ENCODE results near the gene RLF.
A peak's percentile ranks its signal among the peaks of the same experiment; 100 is the strongest.

RLF gene

GRCh38 chr1:40266786-40267535 lies 105.8 kb downstream of the RLF start:
- TF ChIP-seq CTCF (IDR thresholded peaks at IDR 0.05; ENCODE audit: insufficient read depth, low read length, missing control alignments): no peak
- DNase-seq (ENCODE audit: low read depth, low spot score): no peak
- ChIA-PET POLR2A (interaction anchor here (1.9 kb wide), 1 partner anchor 9 kb away, joined by 6 read pairs; the partner anchor contains the start of gene ZMPSTE24), CTCF (interaction anchor here (1.0 to 3.0 kb wide), 5 partner anchors 23 to 123 kb away, joined by 3 to 14 read pairs (median 4); no protein-coding TSS in a partner anchor)
- H3K4me3 ChIP-seq (ENCODE audit: low read depth, low read length): no peak overlapping the region

- CTCF ChIA-PET: interaction anchor here (1.0 to 3.0 kb wide), 4 partner anchors 47 to 124 kb away, joined by 3 to 14 read pairs (median 4); no protein-coding TSS in a partner anchor
- DNase-seq (ENCODE audit: low read depth, low spot score): peak; percentile 94
- TF ChIP-seq CTCF (IDR thresholded peaks at IDR 0.05; ENCODE audit: insufficient read depth, low read length, missing control alignments): no peak
- POLR2A ChIA-PET: interaction anchor here (0.8 to 1.9 kb wide), 2 partner anchors 10 to 24 kb away, joined by 3 to 6 read pairs; partner anchors contain the start of gene ZMPSTE24
- H3K4me3 ChIP-seq (ENCODE audit: low read depth, low read length): no peak overlapping the region
These were observed 106.6 kb downstream of the RLF start for GRCh38 chr1:40267767-40268187.

- H3K4me3 ChIP-seq (ENCODE audit: low read depth, low read length): no peak overlapping the region
- POLR2A ChIA-PET: interaction anchor here (0.8 to 1.9 kb wide), 2 partner anchors 11 to 25 kb away, joined by 3 to 6 read pairs; partner anchors contain the start of gene ZMPSTE24
- no peak for TF ChIP-seq CTCF (IDR thresholded peaks at IDR 0.05; ENCODE audit: insufficient read depth, low read length, missing control alignments)
- CTCF ChIA-PET: interaction anchor here (1.0 to 3.0 kb wide), 4 partner anchors 47 to 124 kb away, joined by 3 to 14 read pairs (median 4); no protein-coding TSS in a partner anchor
- DNase-seq (ENCODE audit: low read depth, low spot score): no peak
These were observed 107.0 kb downstream of the RLF start for GRCh38 chr1:40268211-40268610.

GRCh38 chr1:40270152-40270834 lies 109.1 kb downstream of the RLF start:
- TF ChIP-seq CTCF (IDR thresholded peaks at IDR 0.05; ENCODE audit: insufficient read depth, low read length, missing control alignments): no peak
- POLR2A ChIA-PET: no interaction called here
- DNase-seq (ENCODE audit: low read depth, low spot score): no peak
- CTCF ChIA-PET: interaction anchor here (1.0 to 1.2 kb wide), 4 partner anchors 19 to 126 kb away, joined by 3 to 6 read pairs (median 3); no protein-coding TSS in a partner anchor
- no peak overlapping the region for H3K4me3 ChIP-seq (ENCODE audit: low read depth, low read length)

GRCh38 chr1:40272653-40273213 lies 111.5 kb downstream of the RLF start:
- DNase-seq (ENCODE audit: low read depth, low spot score): no peak
- no peak for TF ChIP-seq CTCF (IDR thresholded peaks at IDR 0.05; ENCODE audit: insufficient read depth, low read length, missing control alignments)
- H3K4me3 ChIP-seq (ENCODE audit: low read depth, low read length): no peak overlapping the region
- ChIA-PET CTCF (interaction anchor here (0.6 to 2.2 kb wide), 6 partner anchors 9 to 476 kb away, joined by 4 to 11 read pairs (median 6); no protein-coding TSS in a partner anchor), POLR2A (no interaction called here)
